GM12878 (cell line): Measurements from ENCODE around the gene PXMP2. TPM values are rescaled to one million over a fixed set of nuclear protein-coding genes. Genes with fewer than 3 reads are reported as not detected.

Experiments
- ATAC-seq: fragments of 200-7000 bp; cut with Tn5 transposase; 3 replicates; pipeline ENCODE4 v1.9.1; 2020; ENCODE audit warnings: mild to moderate bottlenecking, moderate library complexity
- BruUV-seq: library from RNA; stranded (reverse); fragments of 400-500 nt; replicated peaks from 2 replicates; lab custom pipeline; 2021; lab: Mats Ljungman, UMichigan
- CTCF ChIA-PET: fragments of 300-600 bp; sonication (Branson Sonifier 250); formaldehyde crosslinking; extraction: SDS; loops from one replicate; lab custom pipeline; 2021; ENCODE audit warnings: inconsistent platforms; lab: Yijun Ruan, JAX
- POLR2A ChIA-PET: fragments of 350-600 bp; formaldehyde crosslinking; extraction: SDS; loops from one replicate; lab custom pipeline; 2021; ENCODE audit warnings: inconsistent platforms; lab: Charles Lee
- RAD21 ChIA-PET: fragments of 300-600 bp; sonication (Branson Sonifier 250); formaldehyde crosslinking; loops from one replicate; lab custom pipeline; 2023; ENCODE audit warnings: antibody characterized with exemption; ENCODE audit not compliant: unreplicated experiment; lab: Charles Lee
- SMC1A ChIA-PET: fragments of 300-600 bp; sonication (Branson Sonifier 250); formaldehyde crosslinking; loops from one replicate; lab custom pipeline; 2023; ENCODE audit not compliant: unreplicated experiment, uncharacterized antibody; lab: Charles Lee
- DNase-seq: peaks from one replicate; pipeline ENCODE4 v3.0.0-alpha.2; 2011; ENCODE audit warnings: low read depth, low spot score
- FAIRE-seq: peaks from 3 replicates; lab custom pipeline; 2011; peaks lifted over from hg19 to GRCh38; lab: Jason Lieb, UNC
- H2AFZ ChIP-seq: 2 replicates; pipeline ENCODE4 v1.6.0; 2011; ENCODE audit warnings: low read depth, low read length, control low read depth; ENCODE audit not compliant: control insufficient read depth
- H3K27ac ChIP-seq: 2 replicates; pipeline ENCODE4 v1.5.1; 2011; ENCODE audit warnings: control low read depth; ENCODE audit not compliant: control insufficient read depth, insufficient read depth
- H3K27me3 ChIP-seq, 2 experiments: replicated peaks in 1 of 2; 2 replicates each; pipeline versions ENCODE4 v1.6.0 to v1.6.1; 2011; ENCODE audit warnings: low read length in 1 of 2; ENCODE audit not compliant: control insufficient read depth in 2 of 2, insufficient read depth in 2 of 2
- H3K36me3 ChIP-seq, 2 experiments: 2 replicates each; pipeline ENCODE4 v1.5.1; 2011; ENCODE audit warnings: low read length in 1 of 2; ENCODE audit not compliant: control insufficient read depth in 2 of 2, insufficient read depth in 2 of 2
- H3K4me1 ChIP-seq: 2 replicates; pipeline ENCODE4 v1.6.1; 2011; ENCODE audit warnings: mild to moderate bottlenecking, low read length, moderate library complexity, mixed read lengths; ENCODE audit not compliant: control insufficient read depth, insufficient read depth
- H3K4me2 ChIP-seq: 2 replicates; pipeline ENCODE4 v1.6.0; 2011; ENCODE audit warnings: control low read depth; ENCODE audit not compliant: control insufficient read depth, insufficient read depth
- H3K4me3 ChIP-seq: fragments of 200-600 bp; sonication (generic); 2 replicates; pipeline ENCODE4 v1.5.1; 2016
- H3K79me2 ChIP-seq: 2 replicates; pipeline ENCODE4 v1.6.0; 2011; ENCODE audit warnings: low read length; ENCODE audit not compliant: control insufficient read depth, insufficient read depth
- H3K9ac ChIP-seq: 2 replicates; pipeline ENCODE4 v1.8.0; 2011; ENCODE audit warnings: low read length, control low read depth, mixed read lengths; ENCODE audit not compliant: control insufficient read depth, insufficient read depth
- H3K9me3 ChIP-seq: replicated peaks from 3 replicates; pipeline ENCODE4 v1.5.1; 2011; ENCODE audit warnings: mild to moderate bottlenecking, low read length; ENCODE audit not compliant: control insufficient read depth, insufficient read depth
- H4K20me1 ChIP-seq: 2 replicates; pipeline ENCODE4 v1.6.0; 2011; ENCODE audit not compliant: control insufficient read depth, insufficient read depth
- BCL11A ChIP-seq: IDR thresholded peaks from 2 replicates; pipeline ENCODE4 v1.6.1; 2011; ENCODE audit warnings: low read depth, low read length
- CREB1 ChIP-seq: IDR thresholded peaks from 2 replicates; pipeline ENCODE4 v1.6.1; 2012; ENCODE audit warnings: low read depth, mild to moderate bottlenecking, inconsistent platforms
- E4F1 ChIP-seq: fragments of 450-650 bp; IDR thresholded peaks from 2 replicates; pipeline ENCODE4 v1.6.1; 2018; ENCODE audit warnings: borderline replicate concordance, mild to moderate bottlenecking; ENCODE audit not compliant: partially characterized antibody
- EZH2 ChIP-seq: IDR thresholded peaks from 2 replicates; pipeline ENCODE4 v1.6.1; 2012; ENCODE audit warnings: low read depth, mild to moderate bottlenecking, control low read depth, inconsistent platforms, low read length, borderline replicate concordance; ENCODE audit not compliant: control insufficient read depth
- GATAD2B ChIP-seq: fragments of 450-650 bp; conservative IDR thresholded peaks from 2 replicates; pipeline ENCODE4 v1.6.1; 2017; ENCODE audit warnings: low read depth, mild to moderate bottlenecking, moderate library complexity
- IRF4 ChIP-seq: IDR thresholded peaks from 2 replicates; pipeline ENCODE4 v1.6.1; 2011; ENCODE audit warnings: low read depth, low read length
- WGBS: methylation state at CpG from one replicate; pipeline ENCODE4 v1.1.6; 2016; ENCODE audit warnings: low lambda C conversion rate; ENCODE audit not compliant: insufficient replicate concordance, insufficient coverage; ENCODE audit errors: missing lambda C conversion rate; 5-methylcytosine and 5-hydroxymethylcytosine counted together
- in situ Hi-C: fragments of 300-500 bp; cut with MboI; formaldehyde crosslinking; loops from 9 replicates; pipeline ENCODE4 v1.14.3; 2018; ENCODE audit warnings: mixed read lengths
- intact Hi-C: fragments of 100-400 bp; cut with micrococcal nuclease; formaldehyde crosslinking; loops from one replicate; pipeline ENCODE4 v1.14.2; 2022; ENCODE audit not compliant: unreplicated experiment
- polyA plus RNA-seq, 11 experiments: library from polyadenylated mRNA; depleted of rRNA in 4 of 11; unstranded in 6 of 11; stranded (reverse) in 5 of 11; fragments of >200 nt; fragmentation: Nextera tagmentation in 4 of 11; fragmentation: Illumina TruSeq in 1 of 11; extraction: Ambion mirVana in 4 of 11; extraction: Trizol in 1 of 11; gene quantifications; 1 replicate in 1 of 11; 2 replicates in 10 of 11; pipeline versions ENCODE4 v1.2.1 to v1.2.3, GENCODE V29; 2011 to 2016; ENCODE audit warnings: inconsistent platforms in 2 of 11, missing spikeins in 2 of 11, low read depth in 1 of 11
- total RNA-seq, 4 experiments: library from RNA; depleted of rRNA in 3 of 4; stranded (reverse); fragments of >200 nt in 3 of 4; fragmentation: Illumina TruSeq in 1 of 4; extraction: Trizol in 1 of 4; gene quantifications; 2 replicates each; pipeline versions ENCODE4 v1.2.1 to v1.2.3, GENCODE V29; 2013 to 2021

Gene PXMP2
- total and polyA plus RNA-seq, 10 of the 15 experiments (the other 5 are each of a cell fraction or from before 2014, with no cell fraction given) = 4.0 to 97.8 (median 42.0) TPM

GRCh38 chr12:132651444-132652100 lies 35.8 kb upstream of the PXMP2 start (continued):
- TF ChIP-seq E4F1 (no peak), BCL11A (no peak), EZH2 (no peak), GATAD2B (no peak), IRF4 (no peak)
- TF ChIP-seq, all 136 proteins: peak for 0

DNA sequence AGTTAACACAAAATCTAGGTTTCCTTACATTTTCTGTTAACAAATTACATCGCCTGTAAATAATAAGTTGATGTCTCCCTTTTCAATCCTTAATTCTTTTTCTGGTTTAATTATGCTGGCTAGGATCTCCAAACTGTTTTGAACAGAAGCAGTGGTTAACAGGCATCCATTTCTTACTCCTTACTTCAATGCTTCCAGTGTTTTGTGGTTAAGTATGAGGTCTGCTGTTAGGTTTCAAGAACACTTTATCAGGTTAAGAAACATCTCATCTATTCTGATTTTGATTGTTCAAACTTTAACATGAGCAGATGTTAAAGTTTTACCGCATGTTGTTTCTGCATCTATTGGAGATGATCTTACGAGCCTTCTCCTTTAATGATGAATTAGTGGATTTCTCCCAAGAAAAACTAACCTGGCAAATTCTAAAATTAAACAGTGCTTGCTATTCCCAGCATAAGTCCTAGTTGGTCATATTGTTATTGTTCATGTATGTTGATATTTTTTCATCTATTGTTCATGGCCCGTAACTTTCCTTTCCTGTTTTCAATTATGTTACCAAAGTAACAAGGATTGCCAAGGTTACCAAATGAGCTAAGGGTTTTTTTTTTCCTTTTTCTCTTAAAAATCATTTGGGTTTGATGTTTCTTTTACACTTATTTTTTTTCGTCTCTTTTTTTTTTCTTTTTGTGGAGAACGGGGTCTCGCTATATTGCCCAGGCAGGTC lies 33.7 kb upstream of the PXMP2 start:
- H3K9me3 ChIP-seq = no peaks in the 10 kb centered on the region
- no peak overlapping the region for H2AFZ ChIP-seq
- no peaks in the 10 kb centered on the region for H3K79me2 ChIP-seq
- peaks cover 11 to 34% of the 10 kb centered on the region in 2 experiments for H3K36me3 ChIP-seq
- SMC1A ChIA-PET = no interaction called here
- WGBS = 85% methylated on average over 7 of the region's 7 CpGs
- intact Hi-C loops = no loop called here
- H3K4me1 ChIP-seq = no peaks in the 10 kb centered on the region
- RAD21 ChIA-PET = no interaction called here
- FAIRE-seq (no peak), DNase-seq (no peak), ATAC-seq (no peak)
- no peaks in the 10 kb centered on the region for H4K20me1 ChIP-seq
- BruUV-seq = no TSS peak
- no peaks in the 10 kb centered on the region for H3K27me3 ChIP-seq
- no peak overlapping the region for H3K4me2 ChIP-seq
- no peak overlapping the region for H3K4me3 ChIP-seq
- POLR2A ChIA-PET = no interaction called here
- no peak overlapping the region for H3K9ac ChIP-seq
- TF ChIP-seq CREB1 = no peak
- H3K27ac ChIP-seq = no peak overlapping the region
- in situ Hi-C loops = no loop called here
- CTCF ChIA-PET = no interaction called here
